Measurements from ENCODE around the gene RHAG.

RHAG gene

DNA sequence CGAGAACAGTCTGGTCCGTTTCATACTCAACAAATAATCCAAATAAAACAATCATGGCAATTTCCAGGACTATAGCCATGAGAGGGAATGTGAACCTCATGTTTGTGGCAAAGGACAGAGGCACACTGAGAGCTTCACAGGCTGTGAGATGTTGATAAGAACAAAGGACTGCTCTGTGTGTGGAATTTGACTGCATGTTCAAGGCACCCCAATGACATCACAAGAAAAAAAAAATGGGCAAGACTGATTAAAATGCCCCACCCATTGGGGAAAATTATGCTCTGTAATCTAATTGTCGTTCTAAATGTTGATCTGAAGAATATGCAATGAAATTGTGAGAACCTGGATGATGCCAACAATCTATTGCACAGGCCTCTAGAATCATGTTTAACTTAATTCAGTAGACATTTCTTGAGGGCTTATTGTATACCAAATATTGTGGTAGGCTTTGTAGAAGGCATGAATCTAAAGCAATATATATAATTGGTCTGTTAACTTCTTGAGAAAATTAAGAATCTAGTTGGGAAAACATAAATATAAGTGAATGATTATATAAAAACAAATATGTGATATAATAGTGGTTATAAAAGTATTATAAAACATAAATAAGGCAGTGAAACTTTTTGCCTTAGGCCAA is at the start of gene RHAG:
Gene RHAG, minus strand, starts transcription at position 127 of the 637 bp plus-strand sequence. Its CDS starts 27 bp downstream, at position 100.
- no peaks in the 10 kb centered on the region for H3K9me3 ChIP-seq (ENCODE audit: control insufficient read depth, insufficient read depth, low read depth, low read length)
- no peak within 1 kb of the TSS for H3K27ac ChIP-seq (ENCODE audit: extremely low read depth, low read depth, low read length)
- H3K36me3 ChIP-seq (ENCODE audit: control insufficient read depth in 2 of 2, insufficient read depth in 1 of 2, low read length in 2 of 2) = no peaks in the 10 kb centered on the region
- TF ChIP-seq KLF10 (tag by site-specific recombination; IDR thresholded peaks at IDR 0.05) = no peak
- TF ChIP-seq ZNF600 (tag by site-specific recombination; IDR thresholded peaks at IDR 0.05) = no peak
- no peak for TF ChIP-seq ZNF23 (tag by site-specific recombination; IDR thresholded peaks at IDR 0.05; ENCODE audit: borderline replicate concordance)
- no peak for TF ChIP-seq ZNF138 (tag by site-specific recombination; IDR thresholded peaks at IDR 0.05; ENCODE audit: borderline replicate concordance)
- TF ChIP-seq, protein P1, sequence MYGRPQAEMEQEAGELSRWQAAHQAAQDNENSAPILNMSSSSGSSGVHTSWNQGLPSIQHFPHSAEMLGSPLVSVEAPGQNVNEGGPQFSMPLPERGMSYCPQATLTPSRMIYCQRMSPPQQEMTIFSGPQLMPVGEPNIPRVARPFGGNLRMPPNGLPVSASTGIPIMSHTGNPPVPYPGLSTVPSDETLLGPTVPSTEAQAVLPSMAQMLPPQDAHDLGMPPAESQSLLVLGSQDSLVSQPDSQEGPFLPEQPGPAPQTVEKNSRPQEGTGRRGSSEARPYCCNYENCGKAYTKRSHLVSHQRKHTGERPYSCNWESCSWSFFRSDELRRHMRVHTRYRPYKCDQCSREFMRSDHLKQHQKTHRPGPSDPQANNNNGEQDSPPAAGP (tag by site-specific recombination; IDR thresholded peaks at IDR 0.05) = no peak
- no peak for TF ChIP-seq ZNF701 (tag by site-specific recombination; IDR thresholded peaks at IDR 0.05)
- TF ChIP-seq ZNF114 (tag by site-specific recombination; IDR thresholded peaks at IDR 0.05) = no peak
- TF ChIP-seq, protein P2, sequence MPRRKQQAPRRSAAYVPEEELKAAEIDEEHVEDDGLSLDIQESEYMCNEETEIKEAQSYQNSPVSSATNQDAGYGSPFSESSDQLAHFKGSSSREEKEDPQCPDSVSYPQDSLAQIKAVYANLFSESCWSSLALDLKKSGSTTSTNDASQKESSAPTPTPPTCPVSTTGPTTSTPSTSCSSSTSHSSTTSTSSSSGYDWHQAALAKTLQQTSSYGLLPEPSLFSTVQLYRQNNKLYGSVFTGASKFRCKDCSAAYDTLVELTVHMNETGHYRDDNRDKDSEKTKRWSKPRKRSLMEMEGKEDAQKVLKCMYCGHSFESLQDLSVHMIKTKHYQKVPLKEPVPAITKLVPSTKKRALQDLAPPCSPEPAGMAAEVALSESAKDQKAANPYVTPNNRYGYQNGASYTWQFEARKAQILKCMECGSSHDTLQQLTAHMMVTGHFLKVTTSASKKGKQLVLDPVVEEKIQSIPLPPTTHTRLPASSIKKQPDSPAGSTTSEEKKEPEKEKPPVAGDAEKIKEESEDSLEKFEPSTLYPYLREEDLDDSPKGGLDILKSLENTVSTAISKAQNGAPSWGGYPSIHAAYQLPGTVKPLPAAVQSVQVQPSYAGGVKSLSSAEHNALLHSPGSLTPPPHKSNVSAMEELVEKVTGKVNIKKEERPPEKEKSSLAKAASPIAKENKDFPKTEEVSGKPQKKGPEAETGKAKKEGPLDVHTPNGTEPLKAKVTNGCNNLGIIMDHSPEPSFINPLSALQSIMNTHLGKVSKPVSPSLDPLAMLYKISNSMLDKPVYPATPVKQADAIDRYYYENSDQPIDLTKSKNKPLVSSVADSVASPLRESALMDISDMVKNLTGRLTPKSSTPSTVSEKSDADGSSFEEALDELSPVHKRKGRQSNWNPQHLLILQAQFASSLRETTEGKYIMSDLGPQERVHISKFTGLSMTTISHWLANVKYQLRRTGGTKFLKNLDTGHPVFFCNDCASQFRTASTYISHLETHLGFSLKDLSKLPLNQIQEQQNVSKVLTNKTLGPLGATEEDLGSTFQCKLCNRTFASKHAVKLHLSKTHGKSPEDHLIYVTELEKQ (tag by site-specific recombination; IDR thresholded peaks at IDR 0.05; ENCODE audit: borderline replicate concordance) = no peak
- TF ChIP-seq, protein P3, sequence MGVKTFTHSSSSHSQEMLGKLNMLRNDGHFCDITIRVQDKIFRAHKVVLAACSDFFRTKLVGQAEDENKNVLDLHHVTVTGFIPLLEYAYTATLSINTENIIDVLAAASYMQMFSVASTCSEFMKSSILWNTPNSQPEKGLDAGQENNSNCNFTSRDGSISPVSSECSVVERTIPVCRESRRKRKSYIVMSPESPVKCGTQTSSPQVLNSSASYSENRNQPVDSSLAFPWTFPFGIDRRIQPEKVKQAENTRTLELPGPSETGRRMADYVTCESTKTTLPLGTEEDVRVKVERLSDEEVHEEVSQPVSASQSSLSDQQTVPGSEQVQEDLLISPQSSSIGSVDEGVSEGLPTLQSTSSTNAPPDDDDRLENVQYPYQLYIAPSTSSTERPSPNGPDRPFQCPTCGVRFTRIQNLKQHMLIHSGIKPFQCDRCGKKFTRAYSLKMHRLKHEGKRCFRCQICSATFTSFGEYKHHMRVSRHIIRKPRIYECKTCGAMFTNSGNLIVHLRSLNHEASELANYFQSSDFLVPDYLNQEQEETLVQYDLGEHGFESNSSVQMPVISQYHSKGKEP (tag by site-specific recombination; IDR thresholded peaks at IDR 0.05) = no peak
- TF ChIP-seq, protein P4, sequence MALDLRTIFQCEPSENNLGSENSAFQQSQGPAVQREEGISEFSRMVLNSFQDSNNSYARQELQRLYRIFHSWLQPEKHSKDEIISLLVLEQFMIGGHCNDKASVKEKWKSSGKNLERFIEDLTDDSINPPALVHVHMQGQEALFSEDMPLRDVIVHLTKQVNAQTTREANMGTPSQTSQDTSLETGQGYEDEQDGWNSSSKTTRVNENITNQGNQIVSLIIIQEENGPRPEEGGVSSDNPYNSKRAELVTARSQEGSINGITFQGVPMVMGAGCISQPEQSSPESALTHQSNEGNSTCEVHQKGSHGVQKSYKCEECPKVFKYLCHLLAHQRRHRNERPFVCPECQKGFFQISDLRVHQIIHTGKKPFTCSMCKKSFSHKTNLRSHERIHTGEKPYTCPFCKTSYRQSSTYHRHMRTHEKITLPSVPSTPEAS (tag by site-specific recombination; IDR thresholded peaks at IDR 0.05) = no peak
- no peak for TF ChIP-seq BCL11B (tag by site-specific recombination; IDR thresholded peaks at IDR 0.05; ENCODE audit: low read depth)
- TF ChIP-seq ZNF133 (tag by site-specific recombination; IDR thresholded peaks at IDR 0.05) = no peak
- TF ChIP-seq ZSCAN30 (tag by site-specific recombination; IDR thresholded peaks at IDR 0.05) = no peak
- no peak for TF ChIP-seq ZNF548 (tag by site-specific recombination; IDR thresholded peaks at IDR 0.05)
- TF ChIP-seq ZNF157 (tag by site-specific recombination; IDR thresholded peaks at IDR 0.05) = no peak
- TF ChIP-seq ZNF2 (tag by site-specific recombination; IDR thresholded peaks at IDR 0.05) = no peak
- TF ChIP-seq, protein P5, sequence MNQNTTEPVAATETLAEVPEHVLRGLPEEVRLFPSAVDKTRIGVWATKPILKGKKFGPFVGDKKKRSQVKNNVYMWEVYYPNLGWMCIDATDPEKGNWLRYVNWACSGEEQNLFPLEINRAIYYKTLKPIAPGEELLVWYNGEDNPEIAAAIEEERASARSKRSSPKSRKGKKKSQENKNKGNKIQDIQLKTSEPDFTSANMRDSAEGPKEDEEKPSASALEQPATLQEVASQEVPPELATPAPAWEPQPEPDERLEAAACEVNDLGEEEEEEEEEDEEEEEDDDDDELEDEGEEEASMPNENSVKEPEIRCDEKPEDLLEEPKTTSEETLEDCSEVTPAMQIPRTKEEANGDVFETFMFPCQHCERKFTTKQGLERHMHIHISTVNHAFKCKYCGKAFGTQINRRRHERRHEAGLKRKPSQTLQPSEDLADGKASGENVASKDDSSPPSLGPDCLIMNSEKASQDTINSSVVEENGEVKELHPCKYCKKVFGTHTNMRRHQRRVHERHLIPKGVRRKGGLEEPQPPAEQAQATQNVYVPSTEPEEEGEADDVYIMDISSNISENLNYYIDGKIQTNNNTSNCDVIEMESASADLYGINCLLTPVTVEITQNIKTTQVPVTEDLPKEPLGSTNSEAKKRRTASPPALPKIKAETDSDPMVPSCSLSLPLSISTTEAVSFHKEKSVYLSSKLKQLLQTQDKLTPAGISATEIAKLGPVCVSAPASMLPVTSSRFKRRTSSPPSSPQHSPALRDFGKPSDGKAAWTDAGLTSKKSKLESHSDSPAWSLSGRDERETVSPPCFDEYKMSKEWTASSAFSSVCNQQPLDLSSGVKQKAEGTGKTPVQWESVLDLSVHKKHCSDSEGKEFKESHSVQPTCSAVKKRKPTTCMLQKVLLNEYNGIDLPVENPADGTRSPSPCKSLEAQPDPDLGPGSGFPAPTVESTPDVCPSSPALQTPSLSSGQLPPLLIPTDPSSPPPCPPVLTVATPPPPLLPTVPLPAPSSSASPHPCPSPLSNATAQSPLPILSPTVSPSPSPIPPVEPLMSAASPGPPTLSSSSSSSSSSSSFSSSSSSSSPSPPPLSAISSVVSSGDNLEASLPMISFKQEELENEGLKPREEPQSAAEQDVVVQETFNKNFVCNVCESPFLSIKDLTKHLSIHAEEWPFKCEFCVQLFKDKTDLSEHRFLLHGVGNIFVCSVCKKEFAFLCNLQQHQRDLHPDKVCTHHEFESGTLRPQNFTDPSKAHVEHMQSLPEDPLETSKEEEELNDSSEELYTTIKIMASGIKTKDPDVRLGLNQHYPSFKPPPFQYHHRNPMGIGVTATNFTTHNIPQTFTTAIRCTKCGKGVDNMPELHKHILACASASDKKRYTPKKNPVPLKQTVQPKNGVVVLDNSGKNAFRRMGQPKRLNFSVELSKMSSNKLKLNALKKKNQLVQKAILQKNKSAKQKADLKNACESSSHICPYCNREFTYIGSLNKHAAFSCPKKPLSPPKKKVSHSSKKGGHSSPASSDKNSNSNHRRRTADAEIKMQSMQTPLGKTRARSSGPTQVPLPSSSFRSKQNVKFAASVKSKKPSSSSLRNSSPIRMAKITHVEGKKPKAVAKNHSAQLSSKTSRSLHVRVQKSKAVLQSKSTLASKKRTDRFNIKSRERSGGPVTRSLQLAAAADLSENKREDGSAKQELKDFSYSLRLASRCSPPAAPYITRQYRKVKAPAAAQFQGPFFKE (tag by site-specific recombination; IDR thresholded peaks at IDR 0.05; ENCODE audit: borderline replicate concordance) = no peak
- POLR2A ChIA-PET = no interaction called here
- no peaks in the 10 kb centered on the region for H3K4me1 ChIP-seq (ENCODE audit: control insufficient read depth, insufficient read depth, low read length)
- CTCF ChIA-PET = interaction anchor here (0.7 to 0.9 kb wide), 2 partner anchors 105 to 1825 kb away, joined by 3 read pairs; no protein-coding TSS in a partner anchor
- no peak within 1 kb of the TSS for H3K4me3 ChIP-seq (ENCODE audit: low read depth, low read length)

Data from HEK293 (cell line).